Neural progenitor cell (in vitro differentiated cells): ENCODE measurements around the gene PCDHA9.

Experiments
- CTCF ChIP-seq: fragments of 200-600 bp; sonication (generic); IDR thresholded peaks from 2 replicates; pipeline ENCODE4 v1.5.1; 2017; ENCODE audit warnings: antibody characterized with exemption, mild to moderate bottlenecking
- EZH2 ChIP-seq: fragments of 200-600 bp; sonication (generic); IDR thresholded peaks from 2 replicates; pipeline ENCODE4 v1.6.1; 2017; ENCODE audit warnings: antibody characterized with exemption, mild to moderate bottlenecking, moderate library complexity
- EZH2phosphoT487 ChIP-seq: fragments of 200-600 bp; sonication (generic); IDR thresholded peaks from 2 replicates; pipeline ENCODE4 v1.6.1; 2017; ENCODE audit warnings: antibody characterized with exemption

- no peak for TF ChIP-seq CTCF
- TF ChIP-seq EZH2 = no peak
- TF ChIP-seq EZH2phosphoT487 = no peak
Observed at GRCh38 chr5:140862441-140863295, 14.5 kb downstream of the PCDHA9 start.
